PFSK-1 (cell line): ENCODE data around the gene MPC2. TPM values are rescaled to one million over a fixed set of nuclear protein-coding genes. Genes with fewer than 3 reads are reported as not detected.

Source experiments
- FOXP2 ChIP-seq: optimal IDR thresholded peaks from 2 replicates; pipeline ENCODE3; 2011; ENCODE audit warnings: borderline replicate concordance, control low read depth, inconsistent platforms; ENCODE audit not compliant: insufficient read depth; ENCODE audit errors: extremely low read length, extremely low read depth
- POLR2AphosphoS5 ChIP-seq: IDR thresholded peaks from 2 replicates; pipeline ENCODE4 v1.6.1; 2012; ENCODE audit warnings: low read depth, mild to moderate bottlenecking, control low read depth, low read length, moderate library complexity
- REST ChIP-seq, 2 experiments: IDR thresholded peaks; 2 replicates each; pipeline versions ENCODE4 v1.6.1 to v1.8.0; 2011 to 2012; ENCODE audit warnings: low read depth in 2 of 2, low read length in 2 of 2, control low read depth in 1 of 2, inconsistent platforms in 1 of 2, mild to moderate bottlenecking in 1 of 2, moderate library complexity in 1 of 2; ENCODE audit not compliant: insufficient read depth in 1 of 2
- SIN3A ChIP-seq: IDR thresholded peaks from 2 replicates; pipeline ENCODE4 v1.6.1; 2012; ENCODE audit warnings: mild to moderate bottlenecking, low read length, moderate library complexity, borderline replicate concordance; ENCODE audit not compliant: insufficient read depth
- TAF1 ChIP-seq: IDR thresholded peaks from 2 replicates; pipeline ENCODE4 v1.6.1; 2012; ENCODE audit warnings: low read length, control low read depth, borderline replicate concordance; ENCODE audit not compliant: insufficient read depth
- polyA plus RNA-seq: library from polyadenylated mRNA; unstranded; fragments of >200 nt; gene quantifications from one replicate; pipeline ENCODE4 v1.2.1, GENCODE V29; 2012; ENCODE audit warnings: low read depth, missing spikeins; ENCODE audit not compliant: insufficient read length

MPC2 gene
- 15.7 TPM for polyA plus RNA-seq

GRCh38 chr1:167936930-167937708, at the start of gene MPC2:
Gene MPC2 (minus strand): TSS chr1:167937072. CDS start chr1:167935841, 1,231 bp downstream.
- TF ChIP-seq TAF1 (no peak), FOXP2 (no peak), SIN3A (peak; percentile 66; the same call in 1 of the 2 replicates), REST (IDR thresholded peaks at IDR 0.05; ENCODE audit: insufficient read depth in 1 of 2, low read depth in 2 of 2, low read length in 2 of 2) (no peak), POLR2AphosphoS5 (peak; percentile 68; the same call in 1 of the 2 replicates)

DNA sequence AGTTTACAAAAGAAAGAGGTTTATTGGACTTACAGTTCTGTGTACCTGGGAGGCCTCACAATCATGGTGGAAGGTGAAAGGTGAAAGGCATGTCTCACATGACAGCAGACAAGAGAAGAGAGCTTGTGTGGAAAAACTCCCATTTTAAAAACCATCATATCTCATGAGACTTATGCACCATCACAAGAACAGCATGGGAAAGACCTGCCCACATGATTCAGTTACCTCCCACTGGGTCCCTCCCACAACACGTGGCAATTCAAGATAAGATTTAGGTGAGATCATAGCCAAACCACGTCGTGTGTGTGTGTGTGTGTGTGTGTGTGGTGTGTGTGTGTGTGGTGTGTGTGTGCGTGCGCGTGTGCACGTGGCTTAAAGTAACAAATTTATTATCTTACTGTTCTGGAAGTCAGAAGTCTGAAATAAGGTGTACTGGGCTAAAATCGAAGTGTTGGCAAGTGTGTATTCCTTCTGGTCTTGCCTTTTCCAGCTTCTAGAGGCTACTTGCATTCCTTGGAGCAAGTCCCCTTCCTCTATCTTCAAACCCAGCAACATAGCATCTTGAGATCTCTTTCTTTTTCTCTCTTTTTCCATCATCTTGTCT, 48.1 kb upstream of the MPC2 start:
- no peak for TF ChIP-seq REST (IDR thresholded peaks at IDR 0.05; ENCODE audit: insufficient read depth in 1 of 2, low read depth in 2 of 2, low read length in 2 of 2)
- no peak for TF ChIP-seq FOXP2
- no peak for TF ChIP-seq SIN3A
- TF ChIP-seq POLR2AphosphoS5: no peak
- no peak for TF ChIP-seq TAF1

DNA sequence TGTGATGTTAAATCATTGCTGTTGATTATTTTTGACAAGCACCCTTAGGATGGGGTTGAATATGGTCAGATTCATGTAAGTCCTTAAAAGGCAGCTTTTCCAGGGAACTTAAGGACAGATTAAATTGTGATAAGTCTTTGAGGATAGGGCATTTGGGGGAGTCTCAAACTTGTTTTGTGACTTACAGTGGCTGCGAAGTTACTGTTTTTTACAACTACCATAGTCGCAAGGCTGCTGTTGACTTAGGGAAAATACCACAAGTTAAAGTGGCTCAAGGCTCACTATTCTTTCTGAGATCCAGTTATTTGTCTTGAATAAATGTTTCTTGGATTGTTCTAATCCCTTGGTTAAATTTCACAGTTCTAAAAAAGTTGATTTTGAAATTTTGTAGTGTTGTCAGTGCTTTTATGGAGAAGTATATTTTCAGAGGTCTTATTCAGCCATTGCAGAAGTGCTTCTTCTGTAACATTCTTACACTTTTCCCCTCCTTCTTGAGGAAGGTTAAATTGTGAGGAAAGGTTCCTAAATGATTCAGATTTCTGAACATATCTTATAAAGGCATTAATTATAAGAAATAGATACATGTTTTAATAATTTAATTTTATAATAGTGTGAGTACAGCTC, 47.0 kb upstream of the MPC2 start:
- TF ChIP-seq TAF1: no peak

GRCh38 chr1:167981933-167982332, 45.1 kb upstream of the MPC2 start:
- TF ChIP-seq SIN3A (no peak), TAF1 (no peak), FOXP2 (no peak), POLR2AphosphoS5 (no peak), REST (IDR thresholded peaks at IDR 0.05; ENCODE audit: insufficient read depth in 1 of 2, low read depth in 2 of 2, low read length in 2 of 2) (no peak)

- no peak for TF ChIP-seq POLR2AphosphoS5
- no peak for TF ChIP-seq TAF1
- TF ChIP-seq SIN3A: no peak
- no peak for TF ChIP-seq FOXP2
- no peak for TF ChIP-seq REST (IDR thresholded peaks at IDR 0.05; ENCODE audit: insufficient read depth in 1 of 2, low read depth in 2 of 2, low read length in 2 of 2)
Observed at GRCh38 chr1:167977245-167977644, 40.4 kb upstream of the MPC2 start.
